Loucy (cell line): ENCODE measurements around the gene IL17F.
A peak's percentile ranks its signal among the peaks of the same experiment; 100 is the strongest.

Experiments
- H2AFZ ChIP-seq: fragments of 200-600 bp; sonication (generic); 2 replicates; pipeline ENCODE4 v1.6.0; 2016; ENCODE audit warnings: antibody characterized with exemption, mild to moderate bottlenecking, low read length, moderate library complexity
- H3F3A ChIP-seq: fragments of 200-600 bp; 2 replicates; pipeline ENCODE4 v1.6.0; 2016; ENCODE audit warnings: antibody characterized with exemption, low read depth, mild to moderate bottlenecking
- H3K27me3 ChIP-seq: fragments of 200-600 bp; sonication (generic); 2 replicates; pipeline ENCODE4 v1.6.1; 2014; ENCODE audit warnings: low read length, mild to moderate bottlenecking; ENCODE audit not compliant: insufficient read depth, poor library complexity, severe bottlenecking
- H3K36me3 ChIP-seq: fragments of 200-600 bp; sonication (generic); 2 replicates; pipeline ENCODE4 v1.6.1; 2016; ENCODE audit warnings: low read length; ENCODE audit not compliant: insufficient read depth
- H3K4me1 ChIP-seq: fragments of 200-600 bp; sonication (generic); 2 replicates; pipeline ENCODE4 v1.5.1; 2014; ENCODE audit warnings: low read length, mild to moderate bottlenecking; ENCODE audit not compliant: insufficient read depth, poor library complexity, severe bottlenecking
- H3K4me2 ChIP-seq: fragments of 200-600 bp; sonication (generic); 2 replicates; pipeline ENCODE4 v1.6.0; 2014; ENCODE audit warnings: antibody characterized with exemption, low read length, low read depth, mild to moderate bottlenecking; ENCODE audit not compliant: poor library complexity, severe bottlenecking
- H3K4me3 ChIP-seq: fragments of 200-600 bp; sonication (generic); 2 replicates; pipeline ENCODE4 v1.5.1; 2014; ENCODE audit warnings: low read length, mild to moderate bottlenecking, mixed read lengths; ENCODE audit not compliant: poor library complexity, severe bottlenecking
- H3K79me2 ChIP-seq: fragments of 200-600 bp; sonication (generic); 2 replicates; pipeline ENCODE4 v1.6.1; 2014; ENCODE audit warnings: low read length; ENCODE audit not compliant: insufficient read depth
- H3K9ac ChIP-seq: fragments of 200-600 bp; sonication (generic); 2 replicates; pipeline ENCODE4 v1.6.0; 2014; ENCODE audit warnings: mild to moderate bottlenecking, low read depth, low read length, moderate library complexity; ENCODE audit not compliant: poor library complexity, severe bottlenecking
- H3K9me2 ChIP-seq: fragments of 200-600 bp; sonication (generic); replicated peaks from 2 replicates; pipeline ENCODE4 v1.6.1; 2016; ENCODE audit warnings: low read depth, low read length, mixed read lengths
- H3K9me3 ChIP-seq: fragments of 200-600 bp; sonication (generic); 2 replicates; pipeline ENCODE4 v1.6.1; 2014; ENCODE audit warnings: mild to moderate bottlenecking, antibody characterized with exemption, low read length, low read depth; ENCODE audit not compliant: insufficient read depth
- H4K20me1 ChIP-seq: fragments of 200-600 bp; sonication (generic); 2 replicates; pipeline ENCODE4 v1.6.0; 2014; ENCODE audit warnings: antibody characterized with exemption, low read length, mild to moderate bottlenecking; ENCODE audit not compliant: insufficient read depth, poor library complexity, severe bottlenecking
- CTCF ChIP-seq: fragments of 200-600 bp; sonication (generic); conservative IDR thresholded peaks from 2 replicates; pipeline ENCODE4 v1.5.1; 2014; ENCODE audit warnings: mild to moderate bottlenecking, antibody characterized with exemption, low read length
- EZH2phosphoT487 ChIP-seq: fragments of 200-600 bp; IDR thresholded peaks from 2 replicates; pipeline ENCODE4 v1.6.1; 2018; ENCODE audit warnings: antibody characterized with exemption, mild to moderate bottlenecking, moderate library complexity, borderline replicate concordance

The IL17F gene

DNA sequence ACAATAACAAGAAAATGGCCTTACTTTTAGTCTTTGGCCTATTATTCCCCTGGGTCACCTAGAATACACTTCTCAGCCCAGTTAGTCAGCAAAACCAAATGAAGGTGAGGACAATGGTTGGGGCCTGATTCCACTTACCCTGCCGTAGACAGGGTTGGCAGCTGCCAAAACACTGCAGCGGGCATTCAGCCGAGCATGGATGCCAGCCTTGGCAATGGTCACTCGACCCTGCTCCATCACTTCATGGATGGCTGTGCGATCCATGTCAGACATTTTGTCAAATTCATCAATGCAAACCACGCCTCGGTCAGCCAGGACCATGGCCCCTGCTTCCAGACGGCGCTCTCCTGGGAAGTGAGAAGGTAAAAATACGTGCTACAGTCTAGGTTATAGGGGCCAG, 31.8 kb upstream of the IL17F start:
- Histone ChIP-seq H3K4me3 (no peak overlapping the region), H4K20me1 (peaks cover 68% of the 10 kb centered on the region), H3K9me3 (no peaks in the 10 kb centered on the region), H3K4me1 (peaks cover 51% of the 10 kb centered on the region), H3K4me2 (peak overlapping the region; percentile 41), H3F3A (no peaks in the 10 kb centered on the region), H2AFZ (no peak overlapping the region), H3K9ac (no peak overlapping the region), H3K9me2 (no peaks in the 10 kb centered on the region), H3K27me3 (no peaks in the 10 kb centered on the region), H3K36me3 (peaks cover 95% of the 10 kb centered on the region), H3K79me2 (peaks cover 82% of the 10 kb centered on the region)
- TF ChIP-seq EZH2phosphoT487 = no peak
- no peak for TF ChIP-seq CTCF

DNA sequence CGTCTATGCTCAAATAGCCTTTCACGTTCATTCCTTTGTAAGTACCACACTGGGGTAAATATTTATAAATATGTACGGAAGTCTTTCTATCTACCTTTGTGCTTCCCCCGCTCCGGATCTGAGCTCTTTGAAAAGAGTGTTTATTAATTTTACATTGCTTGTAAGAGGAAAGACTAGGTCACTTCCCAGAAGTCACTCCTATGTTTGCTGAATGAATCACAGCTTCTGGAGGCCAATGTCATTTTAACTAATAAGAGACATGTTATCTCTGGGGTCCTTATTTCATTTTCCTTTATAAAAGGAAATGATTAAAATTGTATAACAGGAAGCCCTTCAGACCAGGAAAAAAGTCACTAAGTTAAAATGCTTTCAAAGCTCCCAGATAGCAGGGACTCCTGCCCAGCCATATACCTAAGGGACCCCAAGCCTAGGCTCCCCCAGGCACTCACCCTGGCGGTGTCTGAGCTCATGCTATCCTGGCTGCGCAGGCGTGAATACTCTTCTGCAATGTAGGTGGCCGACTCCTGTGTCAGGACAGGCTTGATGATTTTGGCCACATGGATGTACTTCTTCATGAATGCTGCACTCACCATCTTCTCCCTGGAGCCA, 27.7 kb upstream of the IL17F start:
- TF ChIP-seq EZH2phosphoT487 (no peak), CTCF (no peak)
- H2AFZ ChIP-seq = no peak overlapping the region
- no peaks in the 10 kb centered on the region for H3K9me3 ChIP-seq
- no peak overlapping the region for H3K9ac ChIP-seq
- no peak overlapping the region for H3K4me3 ChIP-seq
- no peaks in the 10 kb centered on the region for H3K27me3 ChIP-seq
- H3F3A ChIP-seq = no peaks in the 10 kb centered on the region
- H3K79me2 ChIP-seq = peaks cover 46% of the 10 kb centered on the region
- H4K20me1 ChIP-seq = peaks cover 34% of the 10 kb centered on the region
- H3K36me3 ChIP-seq = peaks cover 93% of the 10 kb centered on the region
- peaks cover 14% of the 10 kb centered on the region for H3K4me1 ChIP-seq
- no peaks in the 10 kb centered on the region for H3K9me2 ChIP-seq
- H3K4me2 ChIP-seq = no peak overlapping the region

GRCh38 chr6:52263709-52264540, 19.6 kb upstream of the IL17F start:
- no peaks in the 10 kb centered on the region for H3K79me2 ChIP-seq
- H3K27me3 ChIP-seq = no peaks in the 10 kb centered on the region
- no peaks in the 10 kb centered on the region for H3K4me1 ChIP-seq
- peaks cover 69% of the 10 kb centered on the region; the same call in 1 of the 2 replicates for H3K36me3 ChIP-seq
- no peaks in the 10 kb centered on the region for H3K9me3 ChIP-seq
- 0 out of 2 replicates have a peak, but pooled peaks cover 4% of the 10 kb centered on the region for H3F3A ChIP-seq
- H3K9me2 ChIP-seq = no peaks in the 10 kb centered on the region
- no peak overlapping the region for H3K9ac ChIP-seq
- H2AFZ ChIP-seq = no peak overlapping the region
- H4K20me1 ChIP-seq = peaks cover 5% of the 10 kb centered on the region
- TF ChIP-seq EZH2phosphoT487 = no peak
- TF ChIP-seq CTCF = peak; percentile 98
- no peak overlapping the region for H3K4me3 ChIP-seq
- H3K4me2 ChIP-seq = no peak overlapping the region
